Smooth muscle cell (in vitro differentiated cells): Measurements from ENCODE around the gene ACE2. TPM values are rescaled to one million over a fixed set of nuclear protein-coding genes. Genes with fewer than 3 reads are reported as not detected.
"Not testable (repeated sequence)": the region's sequence is repeated elsewhere in the genome, so short reads cannot be mapped to it uniquely, and the experiment has no call there.

ENCODE experiments used
- DNase-seq: peaks from one replicate; lab custom pipeline; 2025; ENCODE audit not compliant: unreplicated experiment; lab: John Stamatoyannopoulos, UW
- H2AFZ ChIP-seq: fragments of 200-600 bp; sonication (generic); 2 replicates; pipeline ENCODE4 v1.6.0; 2016; ENCODE audit warnings: antibody characterized with exemption, low read depth, mild to moderate bottlenecking
- H3F3A ChIP-seq: fragments of 200-600 bp; sonication (generic); 2 replicates; pipeline ENCODE4 v1.6.0; 2017; ENCODE audit warnings: antibody characterized with exemption, low read depth
- H3K27ac ChIP-seq: fragments of 200-600 bp; sonication (generic); 2 replicates; pipeline ENCODE4 v1.5.1; 2016; ENCODE audit warnings: low read depth, mild to moderate bottlenecking
- H3K27me3 ChIP-seq: fragments of 200-600 bp; sonication (generic); 2 replicates; pipeline ENCODE4 v1.6.1; 2016; ENCODE audit warnings: low read depth, mild to moderate bottlenecking
- H3K36me3 ChIP-seq: fragments of 200-600 bp; sonication (generic); 2 replicates; pipeline ENCODE4 v1.5.1; 2016; ENCODE audit warnings: low read depth
- H3K4me1 ChIP-seq: fragments of 200-600 bp; sonication (generic); 2 replicates; pipeline ENCODE4 v1.5.1; 2016; ENCODE audit warnings: low read depth
- H3K4me2 ChIP-seq: fragments of 200-600 bp; sonication (generic); 2 replicates; pipeline ENCODE4 v1.6.0; 2016; ENCODE audit warnings: mild to moderate bottlenecking
- H3K4me3 ChIP-seq: fragments of 200-600 bp; sonication (generic); 2 replicates; pipeline ENCODE4 v1.5.1; 2016; ENCODE audit warnings: mild to moderate bottlenecking
- H3K79me2 ChIP-seq: fragments of 200-600 bp; sonication (generic); 2 replicates; pipeline ENCODE4 v1.6.0; 2016; ENCODE audit warnings: low read depth, mild to moderate bottlenecking
- H3K9ac ChIP-seq: fragments of 200-600 bp; sonication (generic); 2 replicates; pipeline ENCODE4 v1.6.0; 2016; ENCODE audit warnings: low read depth
- H3K9me3 ChIP-seq: fragments of 200-600 bp; sonication (generic); replicated peaks from 2 replicates; pipeline ENCODE4 v1.5.1; 2016; ENCODE audit warnings: low read depth
- H4K20me1 ChIP-seq: fragments of 200-600 bp; sonication (generic); 2 replicates; pipeline ENCODE4 v1.6.0; 2016; ENCODE audit warnings: low read depth
- WGBS: methylation state at CpG from one replicate; pipeline ENCODE4 v1.1.7; 2016; ENCODE audit warnings: low lambda C conversion rate; 5-methylcytosine and 5-hydroxymethylcytosine counted together
- polyA plus RNA-seq: library from polyadenylated mRNA; unstranded; fragments of >200 nt; fragmentation: Nextera tagmentation; extraction: Ambion mirVana; gene quantifications from 2 replicates; pipeline ENCODE4 v1.2.1, GENCODE V29; 2016
- total RNA-seq: library from RNA; depleted of rRNA; stranded (reverse); fragments of >200 nt; gene quantifications from 2 replicates; pipeline ENCODE4 v1.2.3, GENCODE V29; 2014
- TF ChIP-seq, protein P1 (sequence below): fragments of 200-600 bp; sonication (generic); IDR thresholded peaks from 2 replicates; pipeline ENCODE4 v1.5.1; 2017; ENCODE audit warnings: borderline replicate concordance, mild to moderate bottlenecking, antibody characterized with exemption; ENCODE audit not compliant: insufficient read depth, poor library complexity, severe bottlenecking

Gene ACE2
- total RNA-seq (1.6 and 5.1 TPM in 2 replicates), polyA plus RNA-seq (1.0 and 1.6 TPM in 2 replicates)

DNA sequence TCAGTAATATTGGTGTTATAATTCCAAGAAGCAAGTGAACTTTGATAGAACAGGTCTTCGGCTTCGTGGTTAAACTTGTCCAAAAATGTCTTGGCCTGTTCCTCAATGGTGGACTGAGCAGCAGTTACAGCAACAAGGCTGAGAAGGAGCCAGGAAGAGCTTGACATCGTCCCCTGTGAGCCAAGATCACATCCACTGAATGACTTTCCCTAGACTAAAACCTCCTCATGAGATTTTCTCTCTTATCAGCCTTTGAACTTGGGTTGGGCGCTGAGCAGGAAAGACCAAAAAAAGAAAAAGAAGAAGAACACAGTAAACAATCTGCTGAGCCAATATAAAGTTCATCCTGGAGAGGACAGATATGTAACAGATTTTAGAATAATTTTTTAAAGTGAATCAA is at the start of gene ACE2:
Gene ACE2, minus strand, starts transcription at position 216 of the 400 bp plus-strand sequence. Its CDS starts 49 bp downstream, at position 167.
- H3K4me2 ChIP-seq, result peak within 1 kb of the TSS; percentile 3
- WGBS, result 82% methylated on average over 4 of the region's 4 CpGs
- no peak for DNase-seq

DNA sequence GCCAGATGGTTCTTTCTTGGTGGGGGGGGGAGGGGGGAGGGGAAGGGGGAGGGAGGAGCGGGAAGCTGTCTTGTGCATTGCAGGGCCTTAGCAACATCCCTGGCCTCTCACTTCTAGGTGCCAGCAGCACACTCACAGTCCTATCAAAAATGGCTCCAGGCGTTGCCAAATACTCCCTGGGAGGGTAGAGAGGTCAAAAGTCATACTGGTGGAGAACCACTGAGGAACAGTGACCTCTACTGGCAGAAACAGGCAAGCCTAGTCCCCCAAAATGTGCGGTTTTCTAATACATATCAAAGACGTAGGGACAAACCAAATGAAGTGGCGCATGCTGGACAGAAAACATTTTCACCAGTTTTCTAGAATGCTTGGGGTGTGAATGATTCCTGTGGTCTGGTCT is 46.8 kb upstream of the ACE2 start:
- not testable (repeated sequence) for H3K4me2 ChIP-seq, H4K20me1 ChIP-seq, H3K36me3 ChIP-seq, H3K27ac ChIP-seq, H3K4me1 ChIP-seq, H3K79me2 ChIP-seq, H3K27me3 ChIP-seq, H3K4me3 ChIP-seq, H3F3A ChIP-seq, H3K9ac ChIP-seq, DNase-seq, H2AFZ ChIP-seq, H3K9me3 ChIP-seq
- no CpG with 5 or more reads among the region's 5 CpGs for WGBS

More for the DNA sequence above, at the start of gene ACE2:
- no peak within 1 kb of the TSS for H2AFZ ChIP-seq
- H3K9me3 ChIP-seq, result no peaks in the 10 kb centered on the region
- no peaks in the 10 kb centered on the region for H3K36me3 ChIP-seq
- H3K27ac ChIP-seq, result peak within 1 kb of the TSS; percentile 51
- H3K4me3 ChIP-seq, result no peak within 1 kb of the TSS
- H3K4me1 ChIP-seq, result no peaks in the 10 kb centered on the region
- no peaks in the 10 kb centered on the region for H4K20me1 ChIP-seq
- no peaks in the 10 kb centered on the region for H3K27me3 ChIP-seq
- no peaks in the 10 kb centered on the region for H3F3A ChIP-seq
- no peaks in the 10 kb centered on the region for H3K79me2 ChIP-seq
- H3K9ac ChIP-seq, result no peak within 1 kb of the TSS
- TF ChIP-seq, protein P1, sequence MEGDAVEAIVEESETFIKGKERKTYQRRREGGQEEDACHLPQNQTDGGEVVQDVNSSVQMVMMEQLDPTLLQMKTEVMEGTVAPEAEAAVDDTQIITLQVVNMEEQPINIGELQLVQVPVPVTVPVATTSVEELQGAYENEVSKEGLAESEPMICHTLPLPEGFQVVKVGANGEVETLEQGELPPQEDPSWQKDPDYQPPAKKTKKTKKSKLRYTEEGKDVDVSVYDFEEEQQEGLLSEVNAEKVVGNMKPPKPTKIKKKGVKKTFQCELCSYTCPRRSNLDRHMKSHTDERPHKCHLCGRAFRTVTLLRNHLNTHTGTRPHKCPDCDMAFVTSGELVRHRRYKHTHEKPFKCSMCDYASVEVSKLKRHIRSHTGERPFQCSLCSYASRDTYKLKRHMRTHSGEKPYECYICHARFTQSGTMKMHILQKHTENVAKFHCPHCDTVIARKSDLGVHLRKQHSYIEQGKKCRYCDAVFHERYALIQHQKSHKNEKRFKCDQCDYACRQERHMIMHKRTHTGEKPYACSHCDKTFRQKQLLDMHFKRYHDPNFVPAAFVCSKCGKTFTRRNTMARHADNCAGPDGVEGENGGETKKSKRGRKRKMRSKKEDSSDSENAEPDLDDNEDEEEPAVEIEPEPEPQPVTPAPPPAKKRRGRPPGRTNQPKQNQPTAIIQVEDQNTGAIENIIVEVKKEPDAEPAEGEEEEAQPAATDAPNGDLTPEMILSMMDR, result no peak

DNA sequence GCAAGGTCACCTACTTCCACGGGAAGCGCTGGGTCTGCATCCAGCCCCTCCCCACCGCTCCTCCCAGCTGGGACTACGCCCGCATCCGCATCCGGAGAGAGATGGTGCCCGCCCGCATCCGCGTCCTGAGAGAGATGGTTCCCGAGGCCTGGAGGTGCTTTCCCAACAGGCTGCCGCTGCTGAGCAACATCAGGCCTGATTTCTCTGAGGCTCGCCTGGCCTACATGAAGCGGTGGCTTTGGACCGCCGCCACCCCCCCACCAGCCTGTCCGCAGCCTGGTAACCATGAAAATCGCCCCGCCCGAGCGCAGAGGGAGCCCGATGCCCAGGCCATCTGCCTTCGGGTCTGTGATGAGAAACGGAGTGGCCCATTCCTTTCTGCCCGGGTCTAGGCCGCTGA is 45.8 kb upstream of the ACE2 start:
- H3K79me2 ChIP-seq, result no peaks in the 10 kb centered on the region
- WGBS, result 98% methylated on average over 27 of the region's 27 CpGs
- no peaks in the 10 kb centered on the region for H4K20me1 ChIP-seq

DNA sequence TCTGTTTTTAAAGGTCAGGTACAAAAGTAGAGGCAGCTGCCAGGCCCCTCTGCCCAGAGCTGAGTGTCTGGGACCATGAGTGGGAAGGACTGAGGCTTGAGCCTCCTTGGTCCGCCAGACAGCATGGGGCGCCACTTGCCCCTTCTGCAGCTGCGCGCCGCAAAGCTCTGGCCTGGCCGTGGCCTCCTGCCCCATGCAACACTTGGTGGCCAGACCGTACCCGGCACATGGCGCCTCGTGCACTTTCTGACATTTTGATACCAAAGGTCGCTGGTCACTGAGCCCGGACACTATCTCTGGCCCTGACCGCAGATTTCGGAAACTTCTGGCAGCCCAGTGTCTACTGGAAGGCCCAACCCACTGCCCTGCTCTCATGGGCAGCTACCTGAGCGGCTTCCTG is 45.3 kb upstream of the ACE2 start:
- H3K27ac ChIP-seq, result no peak overlapping the region
- no peak overlapping the region for H3K9ac ChIP-seq
- TF ChIP-seq, protein P1, result no peak
- no peaks in the 10 kb centered on the region for H3K9me3 ChIP-seq
- H3K4me2 ChIP-seq, result no peak overlapping the region
- H3K79me2 ChIP-seq, result no peaks in the 10 kb centered on the region
- no peaks in the 10 kb centered on the region for H3K27me3 ChIP-seq
- no peaks in the 10 kb centered on the region for H3F3A ChIP-seq
- H2AFZ ChIP-seq, result no peak overlapping the region
- no peak overlapping the region for H3K4me3 ChIP-seq
- DNase-seq, result no peak
- H4K20me1 ChIP-seq, result no peaks in the 10 kb centered on the region
- WGBS, result 92% methylated on average over 15 of the region's 15 CpGs
- H3K36me3 ChIP-seq, result no peaks in the 10 kb centered on the region
- no peaks in the 10 kb centered on the region for H3K4me1 ChIP-seq

More for the DNA sequence above, 45.8 kb upstream of the ACE2 start:
- H2AFZ ChIP-seq, result no peak overlapping the region
- H3K9me3 ChIP-seq, result no peaks in the 10 kb centered on the region
- TF ChIP-seq, protein P1, result no peak
- H3K36me3 ChIP-seq, result no peaks in the 10 kb centered on the region
- H3K4me3 ChIP-seq, result no peak overlapping the region
- no peak overlapping the region for H3K27ac ChIP-seq
- no peaks in the 10 kb centered on the region for H3K4me1 ChIP-seq
- no peak for DNase-seq
- no peak overlapping the region for H3K9ac ChIP-seq
- H3F3A ChIP-seq, result no peaks in the 10 kb centered on the region
- H3K27me3 ChIP-seq, result no peaks in the 10 kb centered on the region
- H3K4me2 ChIP-seq, result no peak overlapping the region
